GM06990 (cell line): ENCODE results near the gene ESF1.
"Not testable (repeated sequence)": the region's sequence is repeated elsewhere in the genome, so short reads cannot be mapped to it uniquely, and the experiment has no call there.

ENCODE experiments used
- DNase-seq: peaks from one replicate; pipeline ENCODE4 v3.0.0-alpha.2; 2011; ENCODE audit not compliant: insufficient read length; ENCODE audit errors: extremely low read depth
- H3K27me3 ChIP-seq: replicated peaks from 2 replicates; pipeline ENCODE4 v1.6.0; 2011; ENCODE audit warnings: low read length; ENCODE audit not compliant: control insufficient read depth, insufficient read depth
- H3K36me3 ChIP-seq: 2 replicates; pipeline ENCODE4 v1.5.1; 2011; ENCODE audit warnings: low read length; ENCODE audit not compliant: control insufficient read depth, insufficient read depth
- H3K4me3 ChIP-seq: replicated peaks from 2 replicates; pipeline ENCODE4 v1.5.1; 2011; ENCODE audit warnings: low read depth, mild to moderate bottlenecking, control low read depth, low read length
- TF ChIP-seq, protein P1 (sequence below): IDR thresholded peaks from 2 replicates; pipeline ENCODE4 v1.5.1; 2011; ENCODE audit warnings: low read length, control low read depth, mild to moderate bottlenecking, inconsistent platforms; ENCODE audit not compliant: insufficient read depth, poor library complexity, severe bottlenecking

The ESF1 gene

DNA sequence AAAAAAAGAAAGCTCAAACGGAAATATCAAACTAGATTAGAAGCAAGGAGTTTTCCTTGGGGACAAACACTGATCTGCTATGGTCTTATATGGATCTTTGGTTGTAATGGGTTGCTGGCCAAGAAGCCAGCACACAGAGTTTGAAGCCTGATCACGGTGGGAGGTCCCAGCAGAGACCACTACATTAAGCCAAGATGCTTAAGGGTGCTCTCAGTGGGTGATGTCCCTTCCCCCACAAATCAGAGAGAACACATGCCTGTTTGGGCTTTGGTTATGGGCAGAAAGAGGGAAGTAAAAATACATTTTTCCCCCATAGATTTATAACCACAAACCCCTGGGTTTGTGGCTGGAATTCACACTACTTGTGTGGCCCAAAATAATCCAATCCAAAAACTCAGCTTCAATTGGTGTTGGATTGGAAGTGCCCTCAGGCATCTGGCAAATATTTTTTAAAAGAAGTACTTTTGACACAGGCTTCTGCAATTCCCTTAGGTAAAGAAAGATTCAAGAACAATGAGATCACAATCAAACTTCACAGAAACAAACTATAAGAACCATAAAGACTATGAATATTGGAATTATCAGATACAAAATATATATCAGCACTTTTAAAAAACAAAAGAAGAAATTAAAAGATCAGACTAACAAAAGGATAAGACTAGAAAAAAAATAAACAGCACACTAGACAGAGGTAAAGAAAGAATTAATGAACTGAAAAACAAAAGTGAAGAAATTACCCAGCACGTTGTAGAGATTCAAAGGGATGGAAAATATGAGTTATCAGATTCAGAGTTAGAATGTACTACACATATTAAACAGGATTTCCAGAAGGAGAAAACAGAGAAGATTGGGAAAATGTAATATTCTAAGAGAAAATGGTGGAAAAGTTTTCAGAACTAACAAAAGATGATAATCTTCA is 44.7 kb downstream of the ESF1 start:
- Histone ChIP-seq H3K4me3 (no peak overlapping the region), H3K36me3 (peaks cover 2% of the 10 kb centered on the region), H3K27me3 (no peaks in the 10 kb centered on the region)
- no peak for DNase-seq
- TF ChIP-seq, protein P1, sequence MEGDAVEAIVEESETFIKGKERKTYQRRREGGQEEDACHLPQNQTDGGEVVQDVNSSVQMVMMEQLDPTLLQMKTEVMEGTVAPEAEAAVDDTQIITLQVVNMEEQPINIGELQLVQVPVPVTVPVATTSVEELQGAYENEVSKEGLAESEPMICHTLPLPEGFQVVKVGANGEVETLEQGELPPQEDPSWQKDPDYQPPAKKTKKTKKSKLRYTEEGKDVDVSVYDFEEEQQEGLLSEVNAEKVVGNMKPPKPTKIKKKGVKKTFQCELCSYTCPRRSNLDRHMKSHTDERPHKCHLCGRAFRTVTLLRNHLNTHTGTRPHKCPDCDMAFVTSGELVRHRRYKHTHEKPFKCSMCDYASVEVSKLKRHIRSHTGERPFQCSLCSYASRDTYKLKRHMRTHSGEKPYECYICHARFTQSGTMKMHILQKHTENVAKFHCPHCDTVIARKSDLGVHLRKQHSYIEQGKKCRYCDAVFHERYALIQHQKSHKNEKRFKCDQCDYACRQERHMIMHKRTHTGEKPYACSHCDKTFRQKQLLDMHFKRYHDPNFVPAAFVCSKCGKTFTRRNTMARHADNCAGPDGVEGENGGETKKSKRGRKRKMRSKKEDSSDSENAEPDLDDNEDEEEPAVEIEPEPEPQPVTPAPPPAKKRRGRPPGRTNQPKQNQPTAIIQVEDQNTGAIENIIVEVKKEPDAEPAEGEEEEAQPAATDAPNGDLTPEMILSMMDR: no peak

DNA sequence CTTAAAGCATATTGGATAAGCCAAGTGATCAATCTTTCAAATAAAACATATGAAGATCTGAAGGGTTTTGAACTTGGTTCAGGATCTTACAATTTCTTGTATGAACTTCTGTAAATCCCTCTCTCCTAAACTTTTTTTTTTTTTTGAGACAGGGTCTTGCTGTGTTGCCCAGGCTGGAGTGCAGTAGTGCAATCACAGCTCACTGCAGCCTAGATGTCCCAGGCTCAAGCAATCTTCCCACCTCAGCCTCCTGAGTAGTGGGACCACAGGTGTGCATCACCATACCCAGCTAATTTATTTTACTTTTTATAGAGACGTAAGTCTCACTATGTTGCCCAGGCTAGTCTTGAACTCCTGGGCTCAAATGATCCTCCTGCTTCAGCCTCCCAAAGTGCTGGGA is 46.5 kb downstream of the ESF1 start:
- H3K36me3 ChIP-seq, H3K27me3 ChIP-seq, H3K4me3 ChIP-seq, DNase-seq: not testable (repeated sequence)

DNA sequence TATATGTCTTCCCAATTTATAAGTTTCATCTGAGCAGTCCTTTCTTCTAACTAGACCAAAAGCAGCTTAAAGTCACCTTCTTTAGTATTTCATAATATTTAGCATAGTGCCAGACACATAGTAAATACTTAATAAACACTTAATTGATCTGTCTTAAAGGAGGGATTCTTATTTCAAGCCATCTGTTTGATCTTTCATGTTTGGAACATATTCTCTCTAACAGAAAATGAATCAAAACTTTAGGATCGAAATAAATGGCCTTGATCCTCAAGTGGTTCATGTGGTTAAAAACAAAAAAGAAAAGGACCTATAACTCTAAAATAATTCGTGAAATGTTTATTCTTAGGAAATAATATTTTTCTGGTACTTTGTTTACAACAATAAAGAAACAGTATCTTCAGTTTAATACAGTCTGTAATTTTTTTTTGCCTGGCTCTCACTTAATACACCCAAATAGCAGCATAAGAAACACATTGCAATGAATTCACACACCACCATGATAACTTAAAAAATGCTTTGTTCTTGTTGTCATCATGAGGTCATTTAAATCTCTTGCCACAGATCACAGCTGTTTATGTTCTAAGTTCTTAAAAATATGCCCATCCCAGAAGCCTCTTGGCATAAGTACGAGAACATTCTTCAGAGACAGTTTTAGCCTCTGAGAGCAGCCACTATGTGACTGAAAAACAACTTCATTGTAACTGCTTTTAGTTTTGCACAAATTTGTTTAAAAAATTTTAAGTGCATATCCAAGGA is 48.1 kb downstream of the ESF1 start:
- no peaks in the 10 kb centered on the region for H3K27me3 ChIP-seq
- no peak overlapping the region for H3K4me3 ChIP-seq
- peaks cover 10% of the 10 kb centered on the region for H3K36me3 ChIP-seq
- TF ChIP-seq, protein P1: no peak
- no peak for DNase-seq

DNA sequence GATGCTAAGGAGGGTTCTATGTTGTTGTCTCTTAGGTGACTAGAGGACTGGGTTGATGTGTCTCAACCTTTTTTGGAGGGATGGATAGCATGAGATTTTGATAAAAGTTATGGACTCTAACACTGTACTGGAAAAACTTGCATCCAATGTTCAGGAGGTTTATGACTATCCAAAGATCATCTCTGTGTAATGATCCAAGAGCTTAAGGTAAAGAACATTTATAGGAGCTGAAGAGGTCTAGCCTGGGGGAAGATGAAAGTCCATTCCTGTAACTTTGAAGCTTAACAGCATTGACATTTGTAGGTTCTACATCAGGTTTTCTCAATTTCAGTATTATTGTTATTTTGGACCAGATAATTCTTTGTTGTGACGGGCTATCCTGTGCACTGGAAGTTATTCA is 48.9 kb downstream of the ESF1 start:
- TF ChIP-seq, protein P1: no peak
- no peak for DNase-seq
- H3K36me3 ChIP-seq: peaks cover 9% of the 10 kb centered on the region
- no peak overlapping the region for H3K4me3 ChIP-seq
- H3K27me3 ChIP-seq: no peaks in the 10 kb centered on the region

DNA sequence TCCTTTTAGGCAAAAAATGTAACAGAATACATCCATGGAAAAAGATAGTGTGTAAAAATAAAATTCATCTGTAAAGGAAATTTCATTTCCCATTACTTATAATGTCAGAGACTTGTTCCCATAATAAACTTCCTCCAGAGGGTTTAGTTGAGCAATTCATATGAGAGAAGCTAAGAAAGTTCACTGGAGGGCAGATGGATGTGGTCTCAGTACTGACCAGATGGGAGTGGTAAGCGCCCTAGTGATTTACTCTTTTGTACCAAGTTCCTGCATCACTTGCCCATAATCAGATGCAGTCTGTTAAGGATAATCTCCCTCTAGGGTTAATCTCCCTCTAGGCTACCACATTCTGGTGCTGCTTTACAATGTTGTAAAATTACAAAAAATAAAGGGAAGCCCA is 61.7 kb downstream of the ESF1 start:
- Histone ChIP-seq H3K4me3 (no peak overlapping the region), H3K36me3 (peaks cover 2% of the 10 kb centered on the region), H3K27me3 (no peaks in the 10 kb centered on the region)
- DNase-seq: no peak
- TF ChIP-seq, protein P1: no peak

DNA sequence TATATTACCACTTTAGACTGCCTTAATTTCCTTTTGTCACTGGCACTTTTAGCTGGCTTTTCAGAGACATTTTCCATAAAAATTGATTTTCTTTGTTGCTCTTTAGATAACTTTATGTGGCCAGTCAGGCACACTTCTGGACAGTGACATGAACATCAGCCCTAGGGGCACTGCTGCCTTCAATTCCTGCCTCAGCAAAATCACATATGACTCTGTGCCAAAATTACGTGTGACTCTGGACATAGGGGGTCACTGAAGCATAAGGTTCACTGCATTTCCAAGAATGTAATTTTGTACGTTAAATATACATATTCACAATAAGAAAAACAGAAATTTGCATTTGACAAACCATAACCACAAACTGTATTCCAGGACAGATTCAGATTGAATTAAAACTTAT is 66.5 kb downstream of the ESF1 start:
- TF ChIP-seq, protein P1: no peak
- Histone ChIP-seq H3K4me3 (peak overlapping the region; percentile 39), H3K36me3 (peaks cover 5% of the 10 kb centered on the region), H3K27me3 (no peaks in the 10 kb centered on the region)
- peak; percentile 20 for DNase-seq
